Keratinocyte (primary cell): ENCODE data around the gene PLEKHJ1. TPM values are rescaled to one million over a fixed set of nuclear protein-coding genes. Genes with fewer than 3 reads are reported as not detected.

ENCODE experiments used
- DNase-seq: peaks from one replicate; pipeline ENCODE4 v3.0.0-alpha.2; 2011; ENCODE audit warnings: low read depth, missing footprints, low spot score
- FAIRE-seq: peaks from 2 replicates; lab custom pipeline; 2011; peaks lifted over from hg19 to GRCh38; lab: Jason Lieb, UNC
- H2AFZ ChIP-seq: 2 replicates; pipeline ENCODE4 v1.6.0; 2012; ENCODE audit warnings: low read length, control low read depth, inconsistent platforms; ENCODE audit not compliant: control insufficient read depth
- H3K27ac ChIP-seq: 2 replicates; pipeline ENCODE4 v1.5.1; 2011; ENCODE audit warnings: low read length; ENCODE audit not compliant: control insufficient read depth, insufficient read depth
- H3K27me3 ChIP-seq: 3 replicates; pipeline ENCODE4 v1.6.0; 2011; ENCODE audit warnings: low read length; ENCODE audit not compliant: control insufficient read depth, insufficient read depth; ENCODE audit errors: extremely low read depth
- H3K36me3 ChIP-seq, 2 experiments: 2 replicates in 1 of 2; 3 replicates in 1 of 2; pipeline ENCODE4 v1.5.1; 2011; ENCODE audit warnings: low read length in 2 of 2, mild to moderate bottlenecking in 1 of 2; ENCODE audit not compliant: control insufficient read depth in 2 of 2, insufficient read depth in 2 of 2; ENCODE audit errors: extremely low read depth in 1 of 2
- H3K4me1 ChIP-seq: 3 replicates; pipeline ENCODE4 v1.5.1; 2011; ENCODE audit warnings: low read length; ENCODE audit not compliant: control insufficient read depth, insufficient read depth; ENCODE audit errors: extremely low read depth
- H3K4me2 ChIP-seq: 3 replicates; pipeline ENCODE4 v1.6.0; 2011; ENCODE audit warnings: low read depth, low read length; ENCODE audit not compliant: control insufficient read depth, insufficient read depth; ENCODE audit errors: extremely low read depth
- H3K4me3 ChIP-seq, 3 experiments: fragments of 200-600 bp in 1 of 3; sonication (generic) in 1 of 3; 2 replicates in 2 of 3; 3 replicates in 1 of 3; pipeline ENCODE4 v1.5.1; 2011 to 2016; ENCODE audit warnings: low read length in 3 of 3, mild to moderate bottlenecking in 3 of 3, control low read depth in 2 of 3, inconsistent platforms in 1 of 3, low read depth in 1 of 3, mixed read lengths in 1 of 3, mixed run types in 1 of 3, moderate library complexity in 1 of 3; ENCODE audit not compliant: control insufficient read depth in 2 of 3, insufficient read depth in 2 of 3; ENCODE audit errors: extremely low read depth in 1 of 3
- H3K79me2 ChIP-seq: 2 replicates; pipeline ENCODE4 v1.6.0; 2012; ENCODE audit warnings: low read length; ENCODE audit not compliant: control insufficient read depth, insufficient read depth
- H3K9ac ChIP-seq: 3 replicates; pipeline ENCODE4 v1.6.0; 2011; ENCODE audit warnings: low read length; ENCODE audit not compliant: control insufficient read depth, insufficient read depth; ENCODE audit errors: extremely low read depth
- H3K9me1 ChIP-seq: 3 replicates; pipeline ENCODE4 v1.6.0; 2011; ENCODE audit warnings: low read length; ENCODE audit not compliant: control insufficient read depth, insufficient read depth; ENCODE audit errors: extremely low read depth
- H3K9me3 ChIP-seq: 2 replicates; pipeline ENCODE4 v1.5.1; 2012; ENCODE audit warnings: low read depth, low read length; ENCODE audit not compliant: control insufficient read depth
- H4K20me1 ChIP-seq: 3 replicates; pipeline ENCODE4 v1.6.0; 2011; ENCODE audit warnings: low read length; ENCODE audit not compliant: control insufficient read depth, insufficient read depth; ENCODE audit errors: extremely low read depth
- CTCF ChIP-seq, 3 experiments: IDR thresholded peaks in 1 of 3; conservative IDR thresholded peaks in 1 of 3; optimal IDR thresholded peaks in 1 of 3; 2 replicates in 2 of 3; 3 replicates in 1 of 3; pipeline versions ENCODE3 to v1.5.1; 2011; ENCODE audit warnings: low read length in 3 of 3, mild to moderate bottlenecking in 3 of 3, moderate library complexity in 2 of 3, control low read depth in 1 of 3, inconsistent platforms in 1 of 3; ENCODE audit not compliant: insufficient read depth in 2 of 3; ENCODE audit errors: extremely low read depth in 1 of 3
- EZH2 ChIP-seq: IDR thresholded peaks from one replicate; pipeline ENCODE4 v1.6.1; 2012; ENCODE audit warnings: inconsistent platforms, mild to moderate bottlenecking, low read length, moderate library complexity
- dilution Hi-C: fragments of 300-500 bp; cut with MboI; formaldehyde crosslinking; loops from one replicate; pipeline ENCODE4 v1.7.0; 2020; ENCODE audit warnings: low sequenced_read_pairs; ENCODE audit not compliant: extremely low pct_ligation_motif_present
- polyA plus RNA-seq, 5 experiments: library from polyadenylated mRNA; depleted of rRNA in 3 of 5; stranded (reverse) in 3 of 5; stranded (forward) in 1 of 5; unstranded in 1 of 5; fragments of >200 nt; gene quantifications; 1 replicate in 1 of 5; 2 replicates in 3 of 5; 3 replicates in 1 of 5; pipeline versions ENCODE4 v1.2.1 to v1.2.3, GENCODE V29; 2011 to 2012; ENCODE audit warnings: missing spikeins in 2 of 5, low read depth in 1 of 5, low replicate concordance in 1 of 5

PLEKHJ1 gene
- polyA plus RNA-seq, 1 donor (not counting 4 experiments of a cell fraction or from before 2014, with no cell fraction given) = 36.8 TPM

GRCh38 chr19:2198317-2198716, 37.8 kb downstream of the PLEKHJ1 start:
- Histone ChIP-seq H3K27me3 (no peaks in the 10 kb centered on the region), H3K79me2 (peaks cover 20% of the 10 kb centered on the region), H3K4me2 (no peak overlapping the region), H3K4me1 (peaks cover 14% of the 10 kb centered on the region), H2AFZ (no peak overlapping the region), H3K36me3 (peaks cover 13 to 23% of the 10 kb centered on the region in 2 experiments), H3K9ac (no peak overlapping the region), H3K9me3 (no peaks in the 10 kb centered on the region), H3K4me3 (no peak overlapping the region), H3K27ac (no peak overlapping the region), H4K20me1 (peaks cover 3% of the 10 kb centered on the region), H3K9me1 (no peaks in the 10 kb centered on the region)
- no peak for TF ChIP-seq CTCF (optimal IDR thresholded peaks at IDR 0.05 in 1 of 3, IDR thresholded peaks at IDR 0.05 in 1 of 3, conservative IDR thresholded peaks at IDR 0.05 in 1 of 3; ENCODE audit: extremely low read depth in 1 of 3, insufficient read depth in 2 of 3, low read length in 3 of 3)
- TF ChIP-seq EZH2 = no peak
- dilution Hi-C loops = no loop called here
- DNase-seq = no peak
- no peak for FAIRE-seq

GRCh38 chr19:2197270-2197669, 38.9 kb downstream of the PLEKHJ1 start:
- dilution Hi-C loops = no loop called here
- DNase-seq = no peak
- H3K4me2 ChIP-seq = no peak overlapping the region
- H3K9ac ChIP-seq = no peak overlapping the region
- H3K9me3 ChIP-seq = no peaks in the 10 kb centered on the region
- TF ChIP-seq CTCF (optimal IDR thresholded peaks at IDR 0.05 in 1 of 3, IDR thresholded peaks at IDR 0.05 in 1 of 3, conservative IDR thresholded peaks at IDR 0.05 in 1 of 3; ENCODE audit: extremely low read depth in 1 of 3, insufficient read depth in 2 of 3, low read length in 3 of 3) = no peak
- no peak for TF ChIP-seq EZH2
- H3K36me3 ChIP-seq = peaks cover 13 to 25% of the 10 kb centered on the region in 2 experiments
- H3K4me3 ChIP-seq = no peak overlapping the region
- H3K9me1 ChIP-seq = no peaks in the 10 kb centered on the region
- peaks cover 11% of the 10 kb centered on the region for H3K4me1 ChIP-seq
- no peak overlapping the region for H2AFZ ChIP-seq
- peaks cover 20% of the 10 kb centered on the region for H3K79me2 ChIP-seq
- H3K27ac ChIP-seq = no peak overlapping the region
- H4K20me1 ChIP-seq = peaks cover 3% of the 10 kb centered on the region
- FAIRE-seq = no peak
- H3K27me3 ChIP-seq = no peaks in the 10 kb centered on the region
